Measurements from ENCODE around the gene UBE2K. TPM values are rescaled to one million over a fixed set of nuclear protein-coding genes. Genes with fewer than 3 reads are reported as not detected.
"Not testable (repeated sequence)": the region's sequence is repeated elsewhere in the genome, so short reads cannot be mapped to it uniquely, and the experiment has no call there.

The UBE2K gene
- total RNA-seq, 2 donors from 2014 or later = 43.4 to 49.8 TPM

DNA sequence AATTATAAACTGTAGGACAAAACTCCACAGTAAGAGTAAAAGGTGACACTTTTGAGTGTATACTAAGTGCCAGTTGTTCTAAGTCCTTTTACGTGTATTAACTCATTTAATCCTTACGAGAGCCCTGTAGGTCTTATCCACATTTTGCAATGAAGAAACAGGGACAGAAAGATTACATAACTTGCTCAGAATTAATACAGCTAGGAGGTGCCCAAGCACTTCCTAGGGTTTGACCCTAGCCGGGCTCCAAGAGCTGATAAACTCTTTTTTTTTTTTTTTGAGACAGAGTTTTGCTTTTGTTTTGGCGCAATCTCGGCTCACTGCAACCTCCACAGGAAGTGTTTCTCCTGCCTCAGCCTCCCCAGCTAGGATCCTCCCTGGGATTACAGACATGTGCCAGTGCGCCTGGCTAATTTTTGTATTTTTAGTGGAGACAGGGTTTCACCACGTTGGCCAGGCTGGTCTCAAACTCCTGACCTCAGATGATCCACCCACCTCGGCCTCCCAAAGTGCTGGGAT lies 110.4 kb downstream of the UBE2K start:
- DNase-seq (no peak), ATAC-seq (no peak)
- H3K27me3 Mint-ChIP-seq = no peaks in the 10 kb centered on the region
- H3K4me3 Mint-ChIP-seq = no peak overlapping the region
- H3K36me3 Mint-ChIP-seq (ENCODE audit: low read depth) = no peaks in the 10 kb centered on the region
- H3K9me3 ChIP-seq (ENCODE audit: control insufficient read depth, low read length, poor library complexity, severe bottlenecking) = no peaks in the 10 kb centered on the region
- H3K4me1 Mint-ChIP-seq = peaks cover 3% of the 10 kb centered on the region
- H3K27ac Mint-ChIP-seq = no peak overlapping the region

DNA sequence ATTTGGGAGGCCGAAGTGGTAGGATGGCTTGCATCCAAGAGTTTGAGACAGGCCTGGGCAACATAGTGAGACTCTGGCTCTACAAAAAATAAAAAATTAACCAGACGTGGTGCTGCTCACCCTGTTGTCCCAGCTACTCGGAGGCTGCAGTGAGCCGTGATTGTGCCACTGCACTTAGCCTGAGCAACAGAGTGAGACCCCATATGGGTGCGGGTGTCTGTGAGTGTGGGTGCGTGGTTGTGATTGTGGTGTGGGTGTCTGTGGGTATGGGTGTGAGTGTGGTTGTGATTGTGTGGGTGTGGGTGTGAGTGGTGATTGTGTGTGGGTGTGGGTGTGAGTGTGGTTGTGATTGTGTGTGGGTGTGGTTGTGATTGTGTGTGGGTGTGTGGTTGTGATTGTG lies 114.6 kb downstream of the UBE2K start:
- ATAC-seq (no peak), DNase-seq (no peak)
- Mint-ChIP-seq H3K27me3 (no peaks in the 10 kb centered on the region), H3K4me1 (peaks cover 3% of the 10 kb centered on the region), H3K36me3 (ENCODE audit: low read depth) (no peaks in the 10 kb centered on the region), H3K27ac (peak overlapping the region; percentile 53), H3K4me3 (peak overlapping the region; percentile 52)
- H3K9me3 ChIP-seq (ENCODE audit: control insufficient read depth, low read length, poor library complexity, severe bottlenecking) = no peaks in the 10 kb centered on the region

DNA sequence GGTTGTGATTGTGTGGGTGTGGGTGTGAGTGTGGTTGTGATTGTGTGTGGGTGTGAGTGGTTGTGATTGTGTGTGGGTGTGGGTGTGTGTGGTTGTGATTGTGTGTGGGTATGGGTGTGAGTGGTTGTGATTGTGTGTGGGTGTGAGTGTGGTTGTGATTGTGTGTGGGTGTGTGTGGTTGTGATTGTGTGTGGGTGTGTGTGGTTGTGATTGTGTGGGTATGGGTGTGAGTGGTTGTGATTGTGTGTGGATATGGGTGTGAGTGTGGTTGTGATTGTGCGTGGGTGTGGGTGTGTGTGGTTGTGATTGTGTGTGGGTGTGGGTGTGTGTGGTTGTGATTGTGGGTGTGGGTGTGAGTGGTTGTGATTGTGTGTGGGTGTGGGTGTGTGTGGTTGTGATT lies 115.1 kb downstream of the UBE2K start:
- not testable (repeated sequence) for DNase-seq; H3K27ac Mint-ChIP-seq; H3K27me3 Mint-ChIP-seq; H3K36me3 Mint-ChIP-seq (ENCODE audit: low read depth); ATAC-seq; H3K4me1 Mint-ChIP-seq; H3K9me3 ChIP-seq (ENCODE audit: control insufficient read depth, low read length, poor library complexity, severe bottlenecking); H3K4me3 Mint-ChIP-seq

DNA sequence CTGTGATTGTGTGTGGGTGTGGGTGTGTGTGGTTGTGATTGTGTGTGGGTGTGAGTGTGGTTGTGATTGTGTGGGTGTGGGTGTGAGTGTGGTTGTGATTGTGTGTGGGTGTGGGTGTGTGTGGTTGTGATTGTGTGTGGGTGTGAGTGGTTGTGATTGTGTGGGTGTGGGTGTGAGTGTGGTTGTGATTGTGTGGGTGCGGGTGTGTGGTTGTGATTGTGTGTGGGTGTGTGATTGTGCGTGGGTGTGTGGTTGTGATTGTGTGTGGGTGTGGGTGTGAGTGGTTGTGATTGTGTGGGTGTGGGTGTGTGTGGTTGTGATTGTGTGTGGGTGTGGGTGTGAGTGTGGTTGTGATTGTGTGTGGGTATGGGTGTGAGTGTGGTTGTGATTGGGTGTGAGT lies 115.8 kb downstream of the UBE2K start:
- not testable (repeated sequence) for DNase-seq; H3K4me3 Mint-ChIP-seq; H3K27ac Mint-ChIP-seq; H3K4me1 Mint-ChIP-seq; ATAC-seq; H3K9me3 ChIP-seq (ENCODE audit: control insufficient read depth, low read length, poor library complexity, severe bottlenecking); H3K36me3 Mint-ChIP-seq (ENCODE audit: low read depth); H3K27me3 Mint-ChIP-seq

DNA sequence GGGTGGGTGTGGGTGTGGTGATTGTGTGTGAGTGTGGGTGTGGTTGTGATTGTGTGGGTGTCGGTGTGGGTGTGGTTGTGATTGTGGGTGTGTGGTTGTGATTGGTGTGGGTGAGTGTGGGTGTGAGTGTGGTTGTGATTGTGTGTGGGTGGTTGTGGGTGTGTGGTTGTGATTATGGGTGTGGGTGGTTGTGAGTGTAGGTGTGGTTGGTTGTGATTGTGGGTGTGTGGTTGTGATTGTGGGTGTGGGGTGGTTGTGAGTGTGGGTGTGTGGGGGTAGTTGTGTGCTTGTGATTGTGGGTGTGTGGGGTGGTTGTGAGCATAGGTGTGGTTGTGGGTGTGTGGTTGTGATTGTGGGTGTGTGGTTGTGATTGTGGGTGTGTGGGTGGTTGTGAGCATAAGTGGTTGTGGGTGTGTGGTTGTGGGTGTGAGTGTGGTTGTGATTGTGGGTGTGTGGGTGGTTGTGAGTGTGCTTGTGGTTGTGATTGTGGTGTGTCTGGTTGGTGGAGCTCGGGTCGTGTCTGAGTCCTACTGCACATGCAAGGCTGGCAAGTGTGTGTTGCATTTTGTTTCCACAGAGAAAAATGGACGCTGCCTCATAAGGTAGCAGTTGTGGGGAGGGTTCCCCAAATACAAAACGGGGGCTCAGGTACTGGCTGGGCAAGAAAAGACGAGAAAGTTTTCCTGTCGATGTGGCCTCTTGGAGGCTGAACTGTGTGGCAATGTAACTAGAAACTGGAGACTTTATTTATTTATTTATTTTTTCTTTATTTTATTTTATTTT lies 116.7 kb downstream of the UBE2K start:
- Mint-ChIP-seq H3K4me1 (peaks cover 3% of the 10 kb centered on the region), H3K27ac (peak overlapping the region; percentile 68), H3K36me3 (ENCODE audit: low read depth) (no peaks in the 10 kb centered on the region), H3K27me3 (no peaks in the 10 kb centered on the region), H3K4me3 (peak overlapping the region; percentile 19)
- no peak for DNase-seq
- ATAC-seq = peak; percentile 48
- no peaks in the 10 kb centered on the region for H3K9me3 ChIP-seq (ENCODE audit: control insufficient read depth, low read length, poor library complexity, severe bottlenecking)

DNA sequence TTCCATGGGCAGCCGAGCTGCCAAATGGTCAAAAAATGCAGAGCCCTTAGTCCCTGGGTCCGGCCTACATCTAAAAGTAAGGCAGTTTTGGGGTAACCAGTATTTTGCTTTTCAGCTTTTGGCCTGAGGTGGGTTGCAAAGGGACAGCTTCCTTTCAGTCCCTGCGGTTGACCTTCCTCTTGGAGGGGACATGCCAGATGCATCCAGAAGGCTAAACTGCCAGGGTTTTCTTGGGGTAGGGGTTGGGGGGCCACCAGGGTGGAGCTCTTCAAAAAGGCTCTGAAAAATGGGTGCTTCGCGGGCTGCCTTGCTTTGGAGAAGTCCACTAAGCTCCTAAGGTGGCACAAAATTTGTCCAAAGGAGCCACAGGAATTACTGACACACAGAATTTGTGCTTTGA lies 120.7 kb downstream of the UBE2K start:
- H3K27me3 Mint-ChIP-seq = no peaks in the 10 kb centered on the region
- no peaks in the 10 kb centered on the region for H3K9me3 ChIP-seq (ENCODE audit: control insufficient read depth, low read length, poor library complexity, severe bottlenecking)
- H3K4me3 Mint-ChIP-seq = no peak overlapping the region
- ATAC-seq = no peak
- H3K36me3 Mint-ChIP-seq (ENCODE audit: low read depth) = no peaks in the 10 kb centered on the region
- DNase-seq = no peak
- no peak overlapping the region for H3K27ac Mint-ChIP-seq
- H3K4me1 Mint-ChIP-seq = no peaks in the 10 kb centered on the region

DNA sequence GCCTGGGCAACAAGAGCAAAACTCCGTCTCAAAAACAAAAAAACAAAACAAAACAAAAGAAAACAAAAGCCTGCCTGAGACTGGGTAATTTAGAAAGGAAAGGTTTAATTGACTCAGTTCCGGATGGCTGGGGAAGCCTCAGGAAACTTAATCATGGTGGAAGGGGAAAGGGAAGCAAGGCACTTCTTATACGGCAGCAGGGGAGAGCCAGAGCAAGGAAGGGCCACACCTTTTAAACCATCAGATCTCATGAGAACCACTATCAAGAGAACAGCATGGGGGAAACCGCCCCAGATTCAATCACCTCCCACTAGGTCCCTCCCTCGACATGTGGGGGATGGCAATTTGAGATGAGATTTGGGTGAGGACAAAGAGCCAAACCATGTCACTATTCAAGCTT lies 122.2 kb downstream of the UBE2K start:
- no peaks in the 10 kb centered on the region for H3K36me3 Mint-ChIP-seq (ENCODE audit: low read depth)
- ATAC-seq = no peak
- H3K27ac Mint-ChIP-seq = no peak overlapping the region
- H3K4me3 Mint-ChIP-seq = peak overlapping the region; percentile 25
- no peaks in the 10 kb centered on the region for H3K9me3 ChIP-seq (ENCODE audit: control insufficient read depth, low read length, poor library complexity, severe bottlenecking)
- DNase-seq = no peak
- H3K27me3 Mint-ChIP-seq = no peaks in the 10 kb centered on the region
- H3K4me1 Mint-ChIP-seq = no peaks in the 10 kb centered on the region

DNA sequence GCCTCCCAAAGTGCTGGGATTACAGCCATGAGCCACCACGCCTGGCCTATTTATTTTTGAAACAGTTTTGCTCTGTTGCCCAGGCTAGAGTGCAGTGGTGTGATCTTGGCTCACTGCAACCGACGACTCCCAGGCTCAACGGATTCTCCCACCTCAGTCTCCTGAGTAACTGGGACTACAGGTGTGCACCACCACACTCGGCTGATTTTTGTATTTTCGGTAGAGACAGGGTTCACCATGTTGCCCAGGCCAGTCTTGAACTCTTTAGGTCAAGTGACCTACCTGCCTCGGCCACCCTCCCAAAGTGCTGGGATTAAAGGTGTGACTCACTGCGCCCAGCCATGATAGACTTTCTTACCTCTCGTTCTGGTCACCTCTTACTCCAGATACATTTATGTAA lies 124.0 kb downstream of the UBE2K start:
- Mint-ChIP-seq H3K36me3 (ENCODE audit: low read depth) (no peaks in the 10 kb centered on the region), H3K27me3 (no peaks in the 10 kb centered on the region), H3K4me1 (peaks cover 2% of the 10 kb centered on the region), H3K27ac (no peak overlapping the region), H3K4me3 (no peak overlapping the region)
- ATAC-seq = no peak
- H3K9me3 ChIP-seq (ENCODE audit: control insufficient read depth, low read length, poor library complexity, severe bottlenecking) = no peaks in the 10 kb centered on the region
- DNase-seq = no peak

DNA sequence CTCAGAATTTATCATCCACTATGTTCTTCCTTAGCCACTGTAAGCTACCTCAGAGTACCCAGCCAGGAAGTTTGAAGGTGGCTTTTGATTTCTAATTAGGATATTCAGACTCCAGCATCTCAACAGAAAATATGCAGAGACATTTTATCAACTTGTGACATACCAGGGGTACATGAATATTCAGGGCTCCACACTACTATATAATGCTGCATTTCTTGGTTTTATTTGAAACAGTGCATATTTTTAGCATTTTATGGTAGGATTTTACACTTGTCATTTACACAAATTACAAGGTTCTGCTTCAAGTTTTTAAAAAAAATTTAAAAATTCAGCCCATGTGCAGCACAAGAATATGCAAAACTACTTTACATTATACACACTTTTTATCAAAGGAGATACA lies 124.7 kb downstream of the UBE2K start:
- H3K27me3 Mint-ChIP-seq = no peaks in the 10 kb centered on the region
- ATAC-seq (no peak), DNase-seq (no peak)
- H3K9me3 ChIP-seq (ENCODE audit: control insufficient read depth, low read length, poor library complexity, severe bottlenecking) = no peaks in the 10 kb centered on the region
- no peaks in the 10 kb centered on the region for H3K36me3 Mint-ChIP-seq (ENCODE audit: low read depth)
- no peak overlapping the region for H3K4me3 Mint-ChIP-seq
- H3K4me1 Mint-ChIP-seq = peaks cover 2% of the 10 kb centered on the region
- no peak overlapping the region for H3K27ac Mint-ChIP-seq

DNA sequence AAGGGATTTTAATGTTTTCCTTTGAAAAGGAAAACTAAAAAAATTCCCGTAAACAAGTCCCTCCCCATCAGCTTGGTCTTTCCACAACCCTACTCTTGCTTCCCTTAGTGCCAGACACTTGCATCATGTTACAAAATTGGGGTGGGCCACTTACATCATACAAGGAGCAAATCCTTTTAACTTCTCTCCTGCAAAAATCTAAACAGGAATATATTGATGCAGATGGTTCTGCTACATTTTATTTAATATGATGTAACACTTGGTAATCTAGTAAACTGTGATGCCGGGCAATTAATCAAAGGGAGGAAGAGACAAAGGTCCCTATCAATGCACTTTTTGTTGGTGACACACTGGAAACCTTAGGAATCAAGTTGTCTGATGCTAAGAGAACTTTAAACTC lies 125.3 kb downstream of the UBE2K start:
- H3K9me3 ChIP-seq (ENCODE audit: control insufficient read depth, low read length, poor library complexity, severe bottlenecking) = no peaks in the 10 kb centered on the region
- no peaks in the 10 kb centered on the region for H3K36me3 Mint-ChIP-seq (ENCODE audit: low read depth)
- no peak for ATAC-seq
- no peak overlapping the region for H3K4me3 Mint-ChIP-seq
- no peak overlapping the region for H3K27ac Mint-ChIP-seq
- peaks cover 2% of the 10 kb centered on the region for H3K4me1 Mint-ChIP-seq
- no peaks in the 10 kb centered on the region for H3K27me3 Mint-ChIP-seq
- DNase-seq = no peak

DNA sequence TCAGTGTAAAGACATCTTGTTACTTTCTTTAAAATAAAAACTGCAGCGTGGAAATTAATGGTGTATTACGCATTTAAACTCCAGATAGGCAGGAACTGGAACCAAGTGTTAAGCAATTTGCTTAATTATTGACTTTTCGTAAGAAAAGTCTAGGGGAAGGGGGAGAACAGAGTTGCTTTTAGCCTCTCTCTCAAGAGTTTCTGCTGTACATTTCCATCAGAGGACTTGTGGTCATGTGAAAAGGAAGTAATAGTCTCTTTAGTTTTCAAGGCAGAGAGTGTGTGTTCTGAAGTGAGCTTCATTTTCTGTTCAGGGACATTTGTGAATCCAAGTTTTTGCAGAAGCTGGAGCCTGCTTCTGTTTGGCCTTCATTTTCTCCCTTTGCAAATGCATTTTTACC lies 127.2 kb downstream of the UBE2K start:
- Mint-ChIP-seq H3K4me1 (peaks cover 2% of the 10 kb centered on the region), H3K27ac (no peak overlapping the region), H3K36me3 (ENCODE audit: low read depth) (peaks cover 2% of the 10 kb centered on the region), H3K4me3 (no peak overlapping the region), H3K27me3 (no peaks in the 10 kb centered on the region)
- ATAC-seq (no peak), DNase-seq (no peak)
- no peaks in the 10 kb centered on the region for H3K9me3 ChIP-seq (ENCODE audit: control insufficient read depth, low read length, poor library complexity, severe bottlenecking)

DNA sequence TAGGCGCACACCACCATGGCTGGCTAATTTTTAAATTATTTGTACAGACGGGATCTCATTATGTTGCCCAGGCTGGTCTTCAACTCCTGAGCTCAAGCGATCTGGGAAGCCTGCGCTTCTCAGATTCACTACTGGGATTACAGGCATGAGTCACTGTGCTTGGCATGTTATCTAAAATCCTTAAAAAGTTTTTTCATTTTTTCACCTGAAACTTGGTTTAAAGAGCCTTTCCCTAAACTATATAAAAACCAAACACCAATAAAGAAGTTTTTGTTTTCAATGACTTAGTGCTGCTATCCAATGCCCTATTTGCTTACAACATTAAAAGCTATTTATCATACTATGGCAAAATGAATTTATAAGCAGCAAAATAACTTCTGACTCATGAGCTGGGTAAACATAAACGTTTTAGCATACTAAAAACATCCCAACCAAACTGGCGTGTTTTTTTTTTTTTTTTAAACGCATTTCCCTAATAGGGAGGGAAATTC lies 127.8 kb downstream of the UBE2K start:
- H3K4me1 Mint-ChIP-seq = peaks cover 2% of the 10 kb centered on the region
- H3K9me3 ChIP-seq (ENCODE audit: control insufficient read depth, low read length, poor library complexity, severe bottlenecking) = no peaks in the 10 kb centered on the region
- ATAC-seq = no peak
- no peak overlapping the region for H3K27ac Mint-ChIP-seq
- no peak for DNase-seq
- H3K4me3 Mint-ChIP-seq = no peak overlapping the region
- H3K36me3 Mint-ChIP-seq (ENCODE audit: low read depth) = peaks cover 2% of the 10 kb centered on the region
- H3K27me3 Mint-ChIP-seq = no peaks in the 10 kb centered on the region
